AG09309 (cell line): ENCODE data around the gene CLIP1.

Source experiments
- DNase-seq: peaks from one replicate; pipeline ENCODE4 v3.0.0-alpha.2; 2010; ENCODE audit warnings: low read depth
- H3K4me3 ChIP-seq: 2 replicates; pipeline ENCODE4 v1.5.1; 2011; ENCODE audit warnings: mild to moderate bottlenecking, low read depth, low read length, moderate library complexity; ENCODE audit not compliant: control insufficient read depth
- CTCF ChIP-seq: IDR thresholded peaks from 2 replicates; pipeline ENCODE4 v1.5.1; 2011; ENCODE audit warnings: mild to moderate bottlenecking, low read depth, low read length, inconsistent platforms; ENCODE audit not compliant: insufficient read depth, control insufficient read depth; ENCODE audit errors: missing control alignments

Gene CLIP1

GRCh38 chr12:122283680-122284079, 138.8 kb downstream of the CLIP1 start:
- H3K4me3 ChIP-seq = no peak overlapping the region
- DNase-seq = no peak
- no peak for TF ChIP-seq CTCF

GRCh38 chr12:122282061-122282460, 140.4 kb downstream of the CLIP1 start:
- peak; percentile 17 for DNase-seq
- no peak for TF ChIP-seq CTCF
- no peak overlapping the region for H3K4me3 ChIP-seq

GRCh38 chr12:122276242-122276641, 146.2 kb downstream of the CLIP1 start:
- no peak for DNase-seq
- no peak overlapping the region for H3K4me3 ChIP-seq
- TF ChIP-seq CTCF = no peak

- H3K4me3 ChIP-seq = no peak overlapping the region
- no peak for TF ChIP-seq CTCF
Measured at GRCh38 chr12:122275459-122275858, 147.0 kb downstream of the CLIP1 start.

GRCh38 chr12:122266230-122266901, 156.1 kb downstream of the CLIP1 start, which contains the start of gene VPS33A:
Gene VPS33A (minus strand): TSS chr12:122266494. CDS start chr12:122266408, 86 bp downstream.
- DNase-seq = peak; percentile 98
- no peak for TF ChIP-seq CTCF
- H3K4me3 ChIP-seq = peak within 1 kb of the TSS; percentile 62

More at GRCh38 chr12:122275459-122275858, 147.0 kb downstream of the CLIP1 start:
- DNase-seq = no peak

- H3K4me3 ChIP-seq = peak overlapping the region; percentile 62
- TF ChIP-seq CTCF = no peak
- DNase-seq = no peak
Measured at GRCh38 chr12:122265886-122266229, 156.6 kb downstream of the CLIP1 start.
